NCI-H345 treated with DMSO at 0.1 percent for 48 hours (cell line): Measurements from ENCODE around the gene FXYD6.
A peak's percentile ranks its signal among the peaks of the same experiment; 100 is the strongest.

Source experiments
- DNase-seq: peaks from one replicate; lab custom pipeline; 2025; ENCODE audit not compliant: unreplicated experiment; lab: John Stamatoyannopoulos, UW

FXYD6 gene

GRCh38 chr11:117831661-117832415, 44.6 kb downstream of the FXYD6 start:
- DNase-seq = no peak

GRCh38 chr11:117830674-117831351, 45.6 kb downstream of the FXYD6 start:
- no peak for DNase-seq

GRCh38 chr11:117830072-117830471, 46.4 kb downstream of the FXYD6 start:
- DNase-seq = no peak

- DNase-seq = no peak
Measured at GRCh38 chr11:117829369-117829725, 47.1 kb downstream of the FXYD6 start.

- no peak for DNase-seq
Measured at GRCh38 chr11:117828611-117829368, 47.7 kb downstream of the FXYD6 start.

GRCh38 chr11:117827521-117828511, 48.6 kb downstream of the FXYD6 start:
- no peak for DNase-seq

GRCh38 chr11:117826832-117827231, 49.6 kb downstream of the FXYD6 start:
- DNase-seq = no peak

- DNase-seq = no peak
Measured at GRCh38 chr11:117826190-117826570, 50.3 kb downstream of the FXYD6 start.

GRCh38 chr11:117825538-117826189, 50.8 kb downstream of the FXYD6 start:
- no peak for DNase-seq

GRCh38 chr11:117824571-117825537, 51.6 kb downstream of the FXYD6 start, which contains the start of gene FXYD2:
FXYD2 (minus strand) TSS chr11:117824744; CDS start chr11:117824678, 66 bp downstream.
- peak; percentile 41 for DNase-seq

- DNase-seq = no peak
Measured at GRCh38 chr11:117823946-117824420, 52.5 kb downstream of the FXYD6 start.

- DNase-seq = no peak
Measured at GRCh38 chr11:117823294-117823945, 53.0 kb downstream of the FXYD6 start.

GRCh38 chr11:117822074-117823033, 54.1 kb downstream of the FXYD6 start:
- DNase-seq = peak; percentile 22

GRCh38 chr11:117821431-117821830, 55.0 kb downstream of the FXYD6 start:
- DNase-seq = no peak

- DNase-seq = no peak
Measured at GRCh38 chr11:117820516-117820915, 55.9 kb downstream of the FXYD6 start.

- peak; percentile 27 for DNase-seq
Measured at GRCh38 chr11:117820071-117820470, 56.4 kb downstream of the FXYD6 start.
